Measurements from ENCODE around the gene ITM2B.

DNA sequence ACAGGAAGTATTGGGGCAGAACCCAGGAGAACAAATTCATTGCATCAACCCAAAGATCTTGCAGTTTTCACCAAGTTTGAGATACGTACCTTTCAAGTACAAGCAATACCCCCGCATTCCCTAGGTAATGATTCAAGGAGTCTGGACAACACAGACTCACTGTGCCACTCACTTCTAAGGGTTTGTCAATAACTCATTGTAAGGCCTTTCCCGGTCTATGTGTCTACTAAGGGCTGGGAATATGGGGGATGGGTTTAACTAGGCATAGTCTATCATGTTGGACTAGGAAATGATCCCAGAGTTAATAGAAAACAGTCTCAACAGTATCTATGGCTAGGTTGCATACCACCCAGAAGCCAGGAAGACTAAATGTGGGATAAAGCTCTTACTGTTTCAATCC, 8.3 kb upstream of the ITM2B start:
- TF ChIP-seq, protein P1, sequence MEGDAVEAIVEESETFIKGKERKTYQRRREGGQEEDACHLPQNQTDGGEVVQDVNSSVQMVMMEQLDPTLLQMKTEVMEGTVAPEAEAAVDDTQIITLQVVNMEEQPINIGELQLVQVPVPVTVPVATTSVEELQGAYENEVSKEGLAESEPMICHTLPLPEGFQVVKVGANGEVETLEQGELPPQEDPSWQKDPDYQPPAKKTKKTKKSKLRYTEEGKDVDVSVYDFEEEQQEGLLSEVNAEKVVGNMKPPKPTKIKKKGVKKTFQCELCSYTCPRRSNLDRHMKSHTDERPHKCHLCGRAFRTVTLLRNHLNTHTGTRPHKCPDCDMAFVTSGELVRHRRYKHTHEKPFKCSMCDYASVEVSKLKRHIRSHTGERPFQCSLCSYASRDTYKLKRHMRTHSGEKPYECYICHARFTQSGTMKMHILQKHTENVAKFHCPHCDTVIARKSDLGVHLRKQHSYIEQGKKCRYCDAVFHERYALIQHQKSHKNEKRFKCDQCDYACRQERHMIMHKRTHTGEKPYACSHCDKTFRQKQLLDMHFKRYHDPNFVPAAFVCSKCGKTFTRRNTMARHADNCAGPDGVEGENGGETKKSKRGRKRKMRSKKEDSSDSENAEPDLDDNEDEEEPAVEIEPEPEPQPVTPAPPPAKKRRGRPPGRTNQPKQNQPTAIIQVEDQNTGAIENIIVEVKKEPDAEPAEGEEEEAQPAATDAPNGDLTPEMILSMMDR (IDR thresholded peaks at IDR 0.05) = no peak
- TF ChIP-seq POLR2A (IDR thresholded peaks at IDR 0.05; ENCODE audit: low read depth) = no peak
